Tongue (tissue), 2 donors: ENCODE results near the gene LDLRAP1. TPM values are rescaled to one million over a fixed set of nuclear protein-coding genes. Genes with fewer than 3 reads are reported as not detected.

Experiments
- DNase-seq: peaks from one replicate; pipeline ENCODE4 v3.0.0-alpha.2; 2015
- total RNA-seq: library from RNA; depleted of rRNA; stranded (reverse); fragments of >200 nt; gene quantifications from one replicate; pipeline ENCODE4 v1.2.3, GENCODE V29; 2014

LDLRAP1 gene
- total RNA-seq, 1 donor from 2014 or later, result 10.8 TPM

GRCh38 chr1:25544243-25544764, 898 bp downstream of the LDLRAP1 start:
- no peak for DNase-seq

- peak; percentile 59 for DNase-seq
These were observed 1.4 kb downstream of the LDLRAP1 start for GRCh38 chr1:25544819-25545218.

- no peak for DNase-seq
These were observed 2.4 kb downstream of the LDLRAP1 start for GRCh38 chr1:25545767-25546166.

- DNase-seq, result no peak
These were observed 2.8 kb downstream of the LDLRAP1 start for GRCh38 chr1:25546193-25546592.

- DNase-seq, result no peak
These were observed 5.2 kb downstream of the LDLRAP1 start for GRCh38 chr1:25548601-25549000.

GRCh38 chr1:25549273-25550154, 6.1 kb downstream of the LDLRAP1 start:
- DNase-seq, result peak; percentile 54

- DNase-seq, result no peak
These were observed 6.7 kb downstream of the LDLRAP1 start for GRCh38 chr1:25550155-25550506.

- DNase-seq, result no peak
These were observed 7.4 kb downstream of the LDLRAP1 start for GRCh38 chr1:25550683-25551310.

- no peak for DNase-seq
These were observed 10.5 kb downstream of the LDLRAP1 start for GRCh38 chr1:25553749-25554429.

GRCh38 chr1:25554430-25554780, 11.0 kb downstream of the LDLRAP1 start:
- no peak for DNase-seq

GRCh38 chr1:25554886-25555752, 11.7 kb downstream of the LDLRAP1 start:
- peak; percentile 81 for DNase-seq

GRCh38 chr1:25555753-25556092, 12.3 kb downstream of the LDLRAP1 start:
- DNase-seq, result no peak

- DNase-seq, result no peak
These were observed 12.8 kb downstream of the LDLRAP1 start for GRCh38 chr1:25556132-25556670.

GRCh38 chr1:25556791-25557476, 13.5 kb downstream of the LDLRAP1 start:
- peak; percentile 54 for DNase-seq

- no peak for DNase-seq
These were observed 14.1 kb downstream of the LDLRAP1 start for GRCh38 chr1:25557543-25557942.

- no peak for DNase-seq
These were observed 15.6 kb downstream of the LDLRAP1 start for GRCh38 chr1:25559031-25559430.

GRCh38 chr1:25560001-25560400, 16.6 kb downstream of the LDLRAP1 start:
- no peak for DNase-seq

- no peak for DNase-seq
These were observed 17.4 kb downstream of the LDLRAP1 start for GRCh38 chr1:25560788-25561187.

GRCh38 chr1:25561421-25562100, 18.2 kb downstream of the LDLRAP1 start:
- DNase-seq, result no peak

GRCh38 chr1:25562101-25562927, 18.9 kb downstream of the LDLRAP1 start:
- DNase-seq, result no peak
